Measurements from ENCODE around the gene FAM72A.
"Not testable (repeated sequence)": the region's sequence is repeated elsewhere in the genome, so short reads cannot be mapped to it uniquely, and the experiment has no call there.

FAM72A gene

GRCh38 chr1:206215600-206216392, 13.2 kb upstream of the FAM72A start:
- not testable (repeated sequence) for DNase-seq (ENCODE audit: low read depth)

- DNase-seq (ENCODE audit: low read depth), result not testable (repeated sequence)
Measured at GRCh38 chr1:206210802-206211201, 8.2 kb upstream of the FAM72A start.

- not testable (repeated sequence) for DNase-seq (ENCODE audit: low read depth)
Measured at GRCh38 chr1:206205569-206205968, 2.9 kb upstream of the FAM72A start.

- not testable (repeated sequence) for DNase-seq (ENCODE audit: low read depth)
Measured at GRCh38 chr1:206204871-206205270, 2.2 kb upstream of the FAM72A start.

- DNase-seq (ENCODE audit: low read depth), result not testable (repeated sequence)
Measured at GRCh38 chr1:206204159-206204511, 1.5 kb upstream of the FAM72A start.

- peak; percentile 35 for DNase-seq (ENCODE audit: low read depth)
Measured at GRCh38 chr1:206203364-206204158, 922 bp upstream of the FAM72A start, which contains the start of gene SRGAP2. SRGAP2 (plus strand) TSS chr1:206203541; CDS start chr1:206205971, 2,430 bp downstream.

- not testable (repeated sequence) for DNase-seq (ENCODE audit: low read depth)
Measured at GRCh38 chr1:206196748-206197424, 5.8 kb downstream of the FAM72A start.

GRCh38 chr1:206195182-206195581, 7.5 kb downstream of the FAM72A start:
- not testable (repeated sequence) for DNase-seq (ENCODE audit: low read depth)

- not testable (repeated sequence) for DNase-seq (ENCODE audit: low read depth)
Measured at GRCh38 chr1:206186826-206187225, 15.8 kb downstream of the FAM72A start.

- not testable (repeated sequence) for DNase-seq (ENCODE audit: low read depth)
Measured at GRCh38 chr1:206185778-206186177, 16.9 kb downstream of the FAM72A start.

- not testable (repeated sequence) for DNase-seq (ENCODE audit: low read depth)
Measured at GRCh38 chr1:206183788-206184187, 18.9 kb downstream of the FAM72A start.

- not testable (repeated sequence) for DNase-seq (ENCODE audit: low read depth)
Measured at GRCh38 chr1:206182368-206183317, 20.0 kb downstream of the FAM72A start.

GRCh38 chr1:206179666-206180065, 23.0 kb downstream of the FAM72A start:
- not testable (repeated sequence) for DNase-seq (ENCODE audit: low read depth)

GRCh38 chr1:206178061-206178989, 24.3 kb downstream of the FAM72A start:
- peak; percentile 55 for DNase-seq (ENCODE audit: low read depth)

- DNase-seq (ENCODE audit: low read depth), result not testable (repeated sequence)
Measured at GRCh38 chr1:206176114-206176502, 26.5 kb downstream of the FAM72A start.

- DNase-seq (ENCODE audit: low read depth), result not testable (repeated sequence)
Measured at GRCh38 chr1:206175459-206176113, 27.1 kb downstream of the FAM72A start.

- DNase-seq (ENCODE audit: low read depth), result not testable (repeated sequence)
Measured at GRCh38 chr1:206174182-206174868, 28.3 kb downstream of the FAM72A start.

- not testable (repeated sequence) for DNase-seq (ENCODE audit: low read depth)
Measured at GRCh38 chr1:206173110-206173719, 29.4 kb downstream of the FAM72A start.
